Measurements from ENCODE around the gene GIMAP1. TPM values are rescaled to one million over a fixed set of nuclear protein-coding genes. Genes with fewer than 3 reads are reported as not detected.

The GIMAP1 gene
- polyA plus RNA-seq, 1 donor, result 2.4 TPM

DNA sequence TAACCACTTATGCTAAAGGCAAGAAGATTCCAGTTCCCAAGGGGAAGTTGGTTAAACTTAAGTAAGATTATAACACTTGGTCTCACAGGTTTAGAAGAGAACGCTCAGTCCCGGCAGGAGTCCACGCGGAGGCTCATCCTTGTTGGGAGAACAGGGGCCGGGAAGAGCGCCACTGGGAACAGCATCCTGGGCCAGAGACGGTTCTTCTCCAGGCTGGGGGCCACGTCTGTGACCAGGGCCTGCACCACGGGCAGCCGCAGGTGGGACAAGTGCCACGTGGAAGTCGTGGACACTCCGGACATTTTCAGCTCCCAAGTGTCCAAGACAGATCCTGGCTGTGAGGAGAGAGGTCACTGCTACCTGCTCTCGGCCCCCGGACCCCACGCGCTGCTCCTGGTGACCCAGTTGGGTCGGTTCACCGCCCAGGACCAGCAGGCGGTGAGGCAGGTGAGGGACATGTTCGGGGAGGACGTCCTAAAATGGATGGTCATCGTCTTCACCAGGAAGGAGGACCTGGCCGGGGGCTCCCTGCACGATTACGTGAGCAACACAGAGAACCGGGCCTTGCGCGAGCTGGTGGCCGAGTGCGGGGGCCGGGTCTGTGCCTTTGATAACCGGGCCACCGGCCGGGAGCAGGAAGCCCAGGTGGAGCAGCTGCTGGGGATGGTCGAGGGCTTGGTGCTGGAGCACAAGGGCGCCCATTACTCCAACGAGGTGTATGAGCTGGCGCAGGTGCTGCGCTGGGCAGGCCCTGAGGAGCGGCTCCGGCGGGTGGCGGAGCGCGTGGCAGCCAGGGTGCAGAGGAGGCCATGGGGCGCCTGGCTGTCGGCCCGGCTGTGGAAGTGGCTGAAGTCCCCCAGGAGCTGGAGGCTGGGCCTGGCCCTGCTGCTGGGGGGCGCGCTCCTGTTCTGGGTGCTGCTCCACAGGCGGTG lies 3.8 kb downstream of the GIMAP1 start:
- DNase-seq, result no peak

DNA sequence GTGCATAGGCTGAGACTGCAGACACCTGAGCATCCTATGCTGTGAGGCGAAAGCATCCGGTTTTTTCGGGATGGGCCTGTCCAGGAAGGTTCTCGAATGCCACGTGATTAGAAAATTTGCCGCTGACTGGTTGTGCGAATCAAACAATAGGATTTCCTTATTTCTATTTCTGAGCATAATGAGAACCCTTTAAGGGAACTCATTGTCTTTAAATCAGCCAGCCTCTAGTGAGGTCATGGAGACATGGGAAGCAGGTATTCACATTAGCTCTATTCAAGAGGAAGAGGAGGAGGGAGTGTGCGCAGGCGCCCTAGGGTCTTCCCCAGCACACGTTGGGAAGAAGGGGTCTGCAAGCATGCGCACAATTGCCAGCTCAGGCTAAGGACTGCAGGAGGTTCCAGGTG lies 5.6 kb downstream of the GIMAP1 start:
- no peak for DNase-seq

DNA sequence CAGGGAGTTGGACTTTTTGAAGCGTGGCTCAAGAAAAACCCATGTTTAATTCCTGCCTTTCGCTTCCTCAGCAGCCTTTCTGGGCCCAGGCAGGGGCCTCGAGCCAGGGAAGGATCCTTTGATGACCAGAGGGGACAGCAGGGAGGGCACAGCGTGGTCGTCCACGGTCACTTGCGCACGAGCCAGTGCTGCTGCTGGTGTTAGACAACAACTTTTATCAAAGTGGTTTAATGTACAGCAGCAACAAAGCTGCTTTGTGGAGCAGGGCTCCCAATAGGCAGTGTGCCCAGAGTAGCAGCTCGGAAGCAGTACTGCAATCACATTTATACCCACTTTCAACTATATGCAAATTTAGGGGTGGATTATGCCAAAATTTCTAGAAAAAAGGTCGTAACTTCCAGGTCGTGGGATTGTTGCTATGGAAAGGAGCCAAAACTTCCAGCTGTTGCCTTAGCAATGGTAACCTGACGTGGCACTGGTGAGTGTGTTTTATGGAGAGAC lies 6.1 kb downstream of the GIMAP1 start:
- no peak for DNase-seq

DNA sequence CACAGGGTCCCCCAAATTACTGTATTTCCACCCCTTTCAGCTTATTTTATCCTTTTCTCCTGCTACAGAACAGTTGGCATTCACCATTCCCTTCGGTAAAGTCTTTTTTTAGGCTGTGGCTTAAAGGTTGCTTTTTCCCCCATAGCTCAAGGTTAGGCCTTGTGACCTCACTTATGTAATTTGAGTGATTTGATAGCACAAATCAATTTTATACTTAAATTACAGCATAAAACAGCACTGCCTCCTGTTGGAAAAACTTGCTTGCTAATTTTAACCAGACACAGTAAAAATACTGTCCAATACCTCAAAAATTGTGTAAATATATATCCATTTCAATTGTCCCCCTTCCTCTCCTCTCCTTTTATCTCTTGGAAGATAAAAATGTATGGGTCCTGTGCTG lies 7.1 kb downstream of the GIMAP1 start:
- DNase-seq, result no peak

DNA sequence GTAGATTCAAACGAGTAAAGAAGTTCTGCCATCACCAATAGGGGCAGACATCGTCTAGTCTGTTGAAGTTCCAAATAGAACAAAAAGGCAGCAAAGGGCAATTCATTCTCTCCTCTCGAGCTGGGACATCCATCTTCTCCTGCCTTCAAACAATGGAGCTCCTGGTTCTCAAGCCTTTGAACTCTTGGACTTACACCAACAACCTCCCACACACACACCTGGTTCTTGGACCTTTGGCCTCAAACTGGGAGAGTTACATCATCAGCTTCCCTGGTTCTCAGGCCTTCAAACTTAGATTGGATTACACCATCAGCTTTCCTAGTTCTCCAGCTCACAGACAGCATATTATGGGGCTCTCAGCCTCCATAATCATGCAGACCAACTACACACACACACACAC lies 11.0 kb downstream of the GIMAP1 start:
- no peak for DNase-seq

DNA sequence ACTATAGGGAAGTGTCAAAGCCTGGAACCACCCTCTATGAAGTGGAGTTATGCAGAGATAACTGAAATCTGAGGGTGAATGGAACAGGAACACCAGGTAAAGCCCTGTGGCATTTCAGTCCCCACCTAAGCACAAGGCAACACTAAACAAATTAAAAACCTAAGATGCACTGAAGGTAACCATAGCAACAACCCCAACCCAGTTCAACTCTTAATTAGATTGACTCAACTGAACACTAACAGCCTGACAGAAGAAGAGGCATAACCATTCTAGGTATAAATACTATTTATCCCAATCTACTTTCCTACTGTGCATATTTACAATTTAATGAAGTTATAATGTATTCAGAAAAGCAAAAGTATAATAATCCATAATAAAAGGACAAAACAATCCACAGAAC lies 11.6 kb downstream of the GIMAP1 start:
- no peak for DNase-seq

DNA sequence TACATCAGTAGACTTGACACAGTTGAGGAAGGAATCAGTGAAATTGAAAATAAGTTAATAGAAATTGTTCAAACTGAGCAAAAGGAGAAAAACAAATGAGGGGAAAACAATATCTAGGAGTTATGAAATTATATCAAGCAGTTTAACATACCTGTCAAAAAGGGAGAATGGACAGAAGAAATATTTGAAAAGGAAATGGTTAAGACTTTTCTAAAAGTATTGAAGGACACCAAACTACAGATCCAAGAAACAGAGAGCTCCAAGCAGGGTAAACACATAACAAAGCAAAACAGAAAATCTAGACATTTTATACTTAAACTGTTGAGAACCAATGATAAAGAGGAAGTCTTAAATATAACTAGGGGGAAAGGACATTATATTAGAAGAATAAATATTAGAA lies 12.2 kb downstream of the GIMAP1 start:
- DNase-seq, result no peak

DNA sequence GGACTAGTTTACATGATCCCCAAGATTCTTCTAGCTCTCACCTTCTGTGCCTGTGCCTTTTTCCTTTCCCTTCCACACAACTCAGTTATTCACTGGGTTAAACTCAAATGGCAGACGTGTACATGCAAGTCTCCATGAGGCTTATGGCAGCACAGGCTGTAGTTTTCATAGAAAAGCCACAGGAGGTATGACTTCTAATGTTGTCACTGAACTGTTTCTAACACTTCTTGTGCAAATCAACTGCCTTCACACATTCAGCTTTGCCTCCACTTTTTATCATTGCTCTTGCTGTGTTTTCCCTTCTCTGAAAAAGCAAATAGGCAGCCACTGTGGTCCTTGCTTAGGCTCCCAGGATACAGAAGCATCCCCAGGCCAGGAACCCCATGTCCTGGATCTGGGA lies 15.5 kb downstream of the GIMAP1 start:
- no peak for DNase-seq

DNA sequence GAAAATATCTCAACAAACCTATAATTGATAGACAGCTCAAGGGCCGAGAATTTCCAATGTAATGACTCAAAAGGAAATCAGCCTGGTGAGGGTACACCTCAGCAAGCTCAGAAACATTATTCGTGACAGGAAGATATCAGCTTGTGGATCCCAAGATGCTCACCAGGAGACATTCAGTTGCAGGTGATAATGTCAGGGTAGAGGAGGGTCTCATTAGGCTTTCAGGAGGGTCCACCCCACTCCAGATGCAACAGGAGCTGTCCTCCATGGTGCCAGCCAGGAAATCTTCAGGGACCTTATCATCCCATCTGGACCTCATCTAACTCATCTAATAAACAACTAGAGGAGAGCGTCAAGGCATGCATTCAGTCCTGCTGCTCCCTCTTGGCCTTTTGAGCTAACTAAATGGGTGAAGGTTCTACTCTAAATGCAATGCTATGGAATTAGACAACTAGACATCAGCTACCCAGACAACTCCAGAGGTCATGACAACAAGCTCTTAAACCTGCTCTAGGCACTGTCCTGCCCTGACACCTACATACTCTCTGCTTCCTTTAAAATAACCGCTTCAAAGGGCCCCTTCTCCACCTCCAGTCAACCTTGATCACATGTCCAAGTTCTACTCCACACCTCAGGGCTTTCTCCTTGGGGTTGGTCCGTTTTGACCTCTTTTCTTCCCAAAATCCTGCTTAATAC lies 16.5 kb downstream of the GIMAP1 start:
- no peak for DNase-seq

DNA sequence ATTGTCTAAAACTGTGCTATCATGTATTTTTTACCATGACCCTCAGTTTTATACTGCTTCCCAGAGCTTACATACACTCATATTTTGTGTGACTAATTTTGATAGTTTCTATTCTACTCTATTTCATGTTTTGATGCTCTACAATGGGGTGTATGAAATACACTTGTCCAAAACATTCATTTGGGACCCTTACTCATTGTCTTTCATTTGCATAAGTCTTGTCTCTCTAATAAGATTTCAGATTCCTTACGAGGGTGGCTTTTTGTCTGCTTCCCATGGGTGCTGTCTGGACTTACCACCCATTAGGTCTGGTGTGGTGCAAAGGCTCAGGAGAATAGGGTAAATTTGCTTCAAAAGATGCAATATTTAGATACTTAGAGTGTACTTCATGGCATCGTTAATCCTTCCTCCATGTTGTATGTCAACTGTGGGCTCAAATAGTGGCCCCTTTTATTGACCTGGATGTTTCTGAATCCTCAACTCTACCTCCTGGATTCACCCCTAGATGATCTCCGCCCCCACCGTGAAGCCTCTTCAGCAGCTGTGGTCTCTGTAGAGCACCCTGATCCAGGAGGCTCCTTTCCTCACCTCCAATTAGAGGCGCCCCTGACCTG lies 17.2 kb downstream of the GIMAP1 start:
- DNase-seq, result no peak

DNA sequence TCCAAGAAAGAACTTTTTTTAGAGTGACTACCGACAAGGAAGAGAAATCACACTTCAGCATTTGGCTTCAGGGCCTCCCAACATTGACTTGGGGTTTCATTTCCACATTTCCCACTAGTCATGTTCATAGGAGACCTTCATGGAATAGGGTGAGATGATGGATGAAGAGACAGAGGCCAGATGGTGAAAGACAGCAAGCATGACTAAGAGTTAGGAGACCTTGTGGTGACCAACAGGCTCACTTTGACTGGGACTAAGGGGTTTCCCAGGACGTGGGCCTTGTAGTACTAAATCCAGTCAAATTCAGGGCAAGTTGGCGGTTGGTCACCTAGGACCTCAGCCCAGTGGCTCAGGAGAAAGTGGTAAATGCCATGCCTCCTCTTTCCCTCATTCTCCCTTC lies 17.8 kb downstream of the GIMAP1 start:
- no peak for DNase-seq

DNA sequence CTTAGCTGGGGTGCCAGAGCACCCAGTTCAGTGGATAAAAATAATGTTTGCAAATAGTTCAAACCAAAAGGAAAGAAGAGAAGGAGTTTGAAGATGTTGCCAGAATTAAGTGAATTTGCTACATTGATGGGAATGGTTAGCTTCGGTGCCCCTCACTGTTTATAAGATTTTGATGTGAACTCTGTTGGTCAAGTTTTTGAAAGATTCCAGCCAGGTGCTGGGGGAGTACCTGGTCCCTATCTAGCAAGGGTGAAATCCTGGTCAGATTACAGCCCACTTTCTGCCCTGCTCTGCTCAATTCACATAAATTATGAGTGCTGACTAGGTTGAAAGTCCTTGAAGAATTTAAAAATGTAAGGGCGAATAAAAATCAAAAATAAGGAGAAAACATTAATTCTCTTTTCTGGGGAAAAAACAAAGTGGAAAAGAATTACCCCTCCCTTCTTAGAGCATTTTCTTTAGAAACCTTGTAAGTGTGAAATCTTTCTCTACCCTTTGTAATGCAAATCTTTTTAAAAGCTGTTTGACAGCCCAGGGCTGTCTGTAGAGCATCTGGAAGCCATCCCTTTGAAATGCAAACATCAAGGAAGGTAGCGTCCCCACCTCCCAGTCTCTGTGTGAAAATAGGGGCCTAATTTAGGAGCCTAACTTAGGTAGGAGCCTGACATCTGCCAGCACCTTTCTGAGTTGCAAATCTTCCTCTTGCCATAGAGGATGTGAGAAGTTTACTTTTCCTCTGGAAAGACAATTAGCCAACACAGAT lies 19.4 kb downstream of the GIMAP1 start:
- no peak for DNase-seq

DNA sequence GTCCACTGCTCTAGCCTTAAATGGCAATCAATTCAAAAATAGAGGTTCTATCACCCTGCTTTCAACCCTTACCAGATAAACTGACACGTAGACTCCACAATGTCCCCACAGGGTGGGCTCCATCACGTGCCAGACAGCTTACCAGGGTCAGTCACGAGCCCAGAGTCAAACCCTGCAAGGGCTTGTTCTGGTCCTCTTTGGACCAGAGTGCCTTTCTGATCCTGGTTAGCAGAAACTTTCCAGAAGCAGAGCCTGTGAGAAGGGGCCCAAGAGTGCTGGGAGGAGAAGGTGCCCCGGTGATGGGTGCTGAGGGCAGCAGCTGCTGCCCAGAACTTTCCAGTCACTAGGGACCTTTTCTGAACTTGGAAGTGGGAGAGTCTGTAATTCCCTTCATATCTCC lies 20.5 kb downstream of the GIMAP1 start:
- no peak for DNase-seq

DNA sequence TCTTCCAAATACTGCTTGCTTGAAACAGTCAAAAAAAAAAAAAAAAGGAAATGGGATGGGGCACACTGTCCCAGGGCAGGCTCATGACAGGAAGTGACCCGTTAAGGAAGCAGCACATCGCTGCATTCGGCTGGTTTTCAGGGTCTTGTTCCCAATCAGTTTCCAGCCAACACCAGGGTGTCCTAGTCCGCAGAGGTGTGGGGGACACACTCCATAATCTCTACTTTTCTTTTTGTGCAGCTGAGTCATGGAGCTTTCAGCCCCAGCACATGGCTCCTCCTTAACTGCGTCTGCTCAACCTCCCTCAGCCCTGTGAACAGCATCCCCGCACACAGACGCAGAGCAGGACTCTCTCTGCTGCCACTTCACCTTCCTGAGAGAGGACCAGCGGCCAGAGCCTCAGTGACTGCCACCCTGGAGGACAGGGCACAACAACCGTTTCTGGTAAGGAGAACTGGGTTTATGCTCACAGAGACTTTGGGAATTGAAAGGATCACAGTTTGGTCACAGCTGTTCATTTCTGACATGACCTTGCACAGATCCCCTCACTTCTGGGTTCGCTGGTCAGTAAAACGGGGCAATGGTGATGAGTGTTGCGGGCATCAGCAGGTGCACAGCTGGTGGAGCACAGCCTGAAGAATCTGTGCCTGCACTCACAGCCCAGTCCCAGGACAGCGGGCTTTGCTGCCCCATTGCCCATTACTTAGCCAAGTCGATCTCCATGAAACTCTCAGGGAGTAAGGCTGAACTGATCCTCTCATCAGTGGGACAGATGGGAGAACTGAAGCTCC lies 21.0 kb downstream of the GIMAP1 start, which contains the start of gene GIMAP5:
Gene GIMAP5, plus strand, starts transcription at position 154 of the 791 bp plus-strand sequence. CDS start 3,467 bp downstream, outside the sequence.
- no peak for DNase-seq

DNA sequence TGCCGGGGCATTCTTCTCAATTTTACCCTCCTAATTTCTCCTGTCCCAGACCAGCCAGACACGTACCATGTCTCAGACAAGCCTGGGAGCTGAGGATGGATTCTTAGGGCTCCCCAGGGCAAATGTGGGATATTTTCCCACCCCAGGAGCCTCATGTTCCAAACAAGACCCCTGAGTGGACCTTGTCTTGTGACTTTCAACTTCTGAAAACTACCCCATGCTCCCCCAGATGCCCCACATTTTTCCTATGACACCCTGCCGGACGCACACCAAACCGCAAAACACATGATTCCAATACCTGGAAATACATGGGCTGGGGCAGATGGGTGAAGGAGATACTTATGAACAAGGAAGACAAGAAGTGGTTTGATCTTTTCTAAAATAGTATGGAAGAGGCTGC lies 21.7 kb downstream of the GIMAP1 start:
- DNase-seq, result no peak

DNA sequence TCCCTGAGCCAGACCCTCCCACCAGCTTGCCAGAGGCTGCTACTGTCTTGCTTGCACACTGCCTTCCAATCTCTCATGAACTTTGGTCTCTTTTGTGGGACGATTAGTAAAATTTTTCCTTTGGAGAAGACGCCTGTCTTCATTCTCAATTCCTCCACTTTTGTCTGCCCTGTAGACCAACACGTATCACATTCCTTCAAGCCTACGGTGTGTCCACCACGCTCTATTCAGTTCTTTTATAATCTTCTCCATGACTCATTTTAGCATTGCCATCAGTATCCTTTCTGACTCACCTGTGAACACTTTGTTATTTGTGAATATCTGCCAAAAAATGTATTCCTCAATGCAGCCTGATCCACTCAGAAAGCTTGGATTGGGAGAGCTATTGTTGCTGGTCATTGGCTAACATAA lies 22.2 kb downstream of the GIMAP1 start:
- no peak for DNase-seq

DNA sequence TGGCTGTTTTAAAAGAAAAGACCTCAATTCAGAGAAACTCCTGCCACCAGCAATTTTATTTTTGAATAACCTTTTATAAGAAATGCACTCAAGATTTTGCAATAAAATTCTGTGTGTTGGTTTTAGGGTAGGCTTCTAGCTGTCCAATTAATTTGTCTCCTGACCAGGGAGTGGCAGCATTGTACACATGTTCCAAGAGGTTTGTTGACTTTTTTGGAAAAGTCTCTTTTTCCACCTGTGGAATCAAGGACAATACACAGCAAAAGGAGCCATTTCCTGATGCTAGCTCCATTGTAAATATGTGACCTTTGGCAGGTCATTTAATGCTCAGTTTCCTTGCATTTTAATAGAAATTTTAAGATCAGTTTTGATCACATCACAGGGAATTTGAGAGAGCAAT lies 22.6 kb downstream of the GIMAP1 start:
- DNase-seq, result no peak

DNA sequence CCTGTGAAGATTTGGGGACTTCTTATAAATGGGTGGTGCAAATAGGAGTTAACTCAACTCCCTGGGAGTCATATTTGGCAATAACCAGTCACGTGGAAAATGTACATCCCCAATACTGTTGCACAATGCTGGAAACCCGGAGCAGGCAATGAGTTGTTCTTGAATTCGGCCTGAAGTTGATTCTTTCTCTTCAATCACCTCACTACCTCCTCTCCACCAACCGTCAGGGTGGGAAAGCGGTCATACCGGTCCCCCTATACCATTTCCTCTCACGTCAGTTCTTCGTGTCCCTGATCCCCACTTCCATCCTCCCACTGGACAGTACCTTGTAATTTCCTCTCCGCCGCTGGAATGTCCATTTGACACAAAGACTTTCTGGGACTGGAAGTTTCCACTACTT lies 23.6 kb downstream of the GIMAP1 start:
- DNase-seq, result no peak

DNA sequence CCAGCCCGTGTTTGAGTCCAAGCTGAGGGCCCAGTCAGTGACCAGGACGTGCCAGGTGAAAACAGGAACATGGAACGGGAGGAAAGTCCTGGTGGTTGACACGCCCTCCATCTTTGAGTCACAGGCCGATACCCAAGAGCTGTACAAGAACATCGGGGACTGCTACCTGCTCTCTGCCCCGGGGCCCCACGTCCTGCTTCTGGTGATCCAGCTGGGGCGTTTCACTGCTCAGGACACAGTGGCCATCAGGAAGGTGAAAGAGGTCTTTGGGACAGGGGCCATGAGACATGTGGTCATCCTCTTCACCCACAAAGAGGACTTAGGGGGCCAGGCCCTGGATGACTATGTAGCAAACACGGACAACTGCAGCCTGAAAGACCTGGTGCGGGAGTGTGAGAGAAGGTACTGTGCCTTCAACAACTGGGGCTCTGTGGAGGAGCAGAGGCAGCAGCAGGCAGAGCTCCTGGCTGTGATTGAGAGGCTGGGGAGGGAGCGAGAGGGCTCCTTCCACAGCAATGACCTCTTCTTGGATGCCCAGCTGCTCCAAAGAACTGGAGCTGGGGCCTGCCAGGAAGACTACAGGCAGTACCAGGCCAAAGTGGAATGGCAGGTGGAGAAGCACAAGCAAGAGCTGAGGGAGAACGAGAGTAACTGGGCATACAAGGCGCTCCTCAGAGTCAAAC lies 26.0 kb downstream of the GIMAP1 start:
- no peak for DNase-seq

DNA sequence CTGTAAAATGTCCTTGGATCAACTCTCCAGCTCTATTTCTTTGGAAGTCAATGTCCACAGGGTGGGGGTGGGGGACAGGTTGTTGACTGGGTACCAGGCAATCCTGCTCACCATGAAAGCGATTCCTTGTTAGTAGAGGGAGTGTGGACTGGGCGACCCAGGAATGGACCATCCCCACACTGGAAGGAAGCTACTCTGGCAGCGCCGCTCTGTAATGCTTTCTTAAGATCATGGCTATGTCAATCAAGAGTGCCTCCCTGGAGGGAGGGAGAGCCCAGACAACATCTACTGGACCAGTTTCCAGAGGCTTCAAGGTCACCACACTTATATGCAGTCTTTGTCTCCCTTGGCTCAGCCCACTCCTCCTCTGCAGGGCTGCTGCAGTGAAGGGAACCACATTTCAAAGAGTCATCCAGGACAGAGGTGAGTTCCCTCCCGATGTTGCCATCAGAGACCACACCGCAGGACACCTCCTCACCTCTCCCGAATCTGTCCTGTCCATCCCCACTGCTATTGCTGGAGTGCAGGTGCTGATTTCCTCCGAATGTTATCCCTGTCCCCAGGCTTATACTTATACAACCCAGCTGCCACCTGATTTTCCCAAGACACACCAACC lies 27.7 kb downstream of the GIMAP1 start:
- DNase-seq, result no peak

Measured in left kidney (tissue), 2 donors.